ENCODE measurements around the gene TXK.

The TXK gene

DNA sequence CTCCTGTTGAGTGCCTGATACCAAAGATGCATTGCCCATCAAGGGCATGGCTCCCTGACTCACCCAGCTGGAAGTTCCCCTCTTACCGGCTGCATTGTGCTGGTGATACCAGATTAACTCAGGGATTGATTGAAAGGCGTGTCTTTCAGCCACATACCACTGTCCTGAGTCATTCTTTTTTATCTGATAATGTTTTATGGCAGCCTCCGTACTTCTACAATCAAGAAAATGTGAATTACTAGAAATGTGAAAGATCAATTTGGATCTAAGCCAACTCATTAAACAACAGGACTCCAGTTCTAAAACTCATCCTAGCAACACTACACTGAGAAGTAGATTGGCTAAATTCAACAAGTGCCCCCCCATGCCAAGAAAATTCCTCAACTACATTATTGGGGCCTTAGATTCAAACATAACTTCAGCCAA is 40.0 kb downstream of the TXK start:
- H3K36me3 ChIP-seq (ENCODE audit: control insufficient read depth, insufficient read depth, low read length) = no peaks in the 10 kb centered on the region
- H3K4me2 ChIP-seq (ENCODE audit: low read length) = no peak overlapping the region
- H3K4me3 ChIP-seq (ENCODE audit: low read depth, low read length) = no peak overlapping the region
- no peak overlapping the region for H3K9ac ChIP-seq
- H3K4me1 ChIP-seq = no peaks in the 10 kb centered on the region
- H3K79me2 ChIP-seq = no peaks in the 10 kb centered on the region
- no peaks in the 10 kb centered on the region for H3K9me3 ChIP-seq (ENCODE audit: control insufficient read depth, low read length)
- H3K27me3 ChIP-seq (ENCODE audit: control insufficient read depth, insufficient read depth, low read length) = no peaks in the 10 kb centered on the region
- TF ChIP-seq, protein P1, sequence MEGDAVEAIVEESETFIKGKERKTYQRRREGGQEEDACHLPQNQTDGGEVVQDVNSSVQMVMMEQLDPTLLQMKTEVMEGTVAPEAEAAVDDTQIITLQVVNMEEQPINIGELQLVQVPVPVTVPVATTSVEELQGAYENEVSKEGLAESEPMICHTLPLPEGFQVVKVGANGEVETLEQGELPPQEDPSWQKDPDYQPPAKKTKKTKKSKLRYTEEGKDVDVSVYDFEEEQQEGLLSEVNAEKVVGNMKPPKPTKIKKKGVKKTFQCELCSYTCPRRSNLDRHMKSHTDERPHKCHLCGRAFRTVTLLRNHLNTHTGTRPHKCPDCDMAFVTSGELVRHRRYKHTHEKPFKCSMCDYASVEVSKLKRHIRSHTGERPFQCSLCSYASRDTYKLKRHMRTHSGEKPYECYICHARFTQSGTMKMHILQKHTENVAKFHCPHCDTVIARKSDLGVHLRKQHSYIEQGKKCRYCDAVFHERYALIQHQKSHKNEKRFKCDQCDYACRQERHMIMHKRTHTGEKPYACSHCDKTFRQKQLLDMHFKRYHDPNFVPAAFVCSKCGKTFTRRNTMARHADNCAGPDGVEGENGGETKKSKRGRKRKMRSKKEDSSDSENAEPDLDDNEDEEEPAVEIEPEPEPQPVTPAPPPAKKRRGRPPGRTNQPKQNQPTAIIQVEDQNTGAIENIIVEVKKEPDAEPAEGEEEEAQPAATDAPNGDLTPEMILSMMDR (IDR thresholded peaks at IDR 0.05) = no peak
- no peak overlapping the region for H2AFZ ChIP-seq
- no peak overlapping the region for H3K27ac ChIP-seq

DNA sequence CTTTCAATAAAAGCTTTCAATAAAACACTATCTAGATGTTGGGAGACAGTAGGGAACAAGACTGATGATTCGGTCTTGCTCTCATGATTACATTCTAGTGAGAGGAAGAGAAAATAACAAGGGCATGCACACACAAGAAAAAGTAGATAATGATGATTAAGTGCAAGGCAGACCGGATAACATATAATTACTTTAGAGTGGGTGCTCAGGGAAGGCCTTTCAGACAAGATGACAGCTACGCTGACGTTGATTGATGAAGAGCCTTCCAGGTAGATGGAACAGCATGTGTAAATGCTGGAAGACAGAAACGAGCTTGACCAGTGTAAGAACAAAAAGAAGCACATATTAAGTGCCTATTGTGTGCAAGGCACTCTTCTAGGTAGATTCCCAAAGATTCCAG is 43.4 kb downstream of the TXK start:
- Histone ChIP-seq H3K36me3 (ENCODE audit: control insufficient read depth, insufficient read depth, low read length) (no peaks in the 10 kb centered on the region), H2AFZ (no peak overlapping the region), H3K27ac (no peak overlapping the region), H3K79me2 (no peaks in the 10 kb centered on the region), H3K4me1 (no peaks in the 10 kb centered on the region), H3K27me3 (ENCODE audit: control insufficient read depth, insufficient read depth, low read length) (no peaks in the 10 kb centered on the region), H3K4me2 (ENCODE audit: low read length) (no peak overlapping the region), H3K9me3 (ENCODE audit: control insufficient read depth, low read length) (no peaks in the 10 kb centered on the region), H3K4me3 (ENCODE audit: low read depth, low read length) (no peak overlapping the region), H3K9ac (no peak overlapping the region)
- TF ChIP-seq, protein P1 (IDR thresholded peaks at IDR 0.05) = no peak

DNA sequence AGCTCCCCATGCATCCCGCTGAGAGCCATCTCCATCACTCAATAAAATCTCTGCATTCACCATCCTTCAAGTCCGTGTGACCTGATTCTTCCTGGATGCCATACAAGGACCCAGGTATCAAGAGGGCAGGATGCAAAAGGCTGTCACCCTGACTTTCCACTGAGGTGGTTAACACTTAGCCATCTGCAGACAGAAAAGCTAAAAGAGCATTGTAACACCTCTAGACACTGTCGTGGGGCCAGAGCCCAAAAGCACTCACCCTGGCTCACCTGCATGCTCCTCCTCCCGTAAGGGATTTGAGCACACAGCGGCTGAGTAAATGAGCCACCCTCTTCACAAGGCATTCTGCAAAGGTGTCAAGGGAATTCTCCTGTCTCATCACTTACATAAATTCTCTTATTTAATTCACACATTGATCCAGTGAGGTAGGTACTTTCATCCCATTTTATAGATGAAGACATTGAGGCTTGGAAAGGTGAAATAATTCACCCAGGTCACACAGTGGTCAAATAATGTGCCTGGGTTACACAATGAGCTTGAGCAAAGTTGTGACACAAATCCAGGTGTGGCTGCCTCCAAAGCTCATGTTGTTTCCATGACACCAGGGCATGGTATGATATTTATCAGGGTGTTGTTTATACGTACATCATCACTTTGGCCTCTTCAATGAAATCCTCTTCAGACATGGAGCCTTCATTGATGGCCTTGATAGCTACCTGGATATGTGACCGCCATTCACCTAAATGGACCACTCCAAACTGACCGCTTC is 48.0 kb downstream of the TXK start:
- no peak overlapping the region for H3K4me3 ChIP-seq (ENCODE audit: low read depth, low read length)
- peaks cover 5% of the 10 kb centered on the region for H3K4me1 ChIP-seq
- H3K9ac ChIP-seq = no peak overlapping the region
- H3K9me3 ChIP-seq (ENCODE audit: control insufficient read depth, low read length) = no peaks in the 10 kb centered on the region
- no peak overlapping the region for H2AFZ ChIP-seq
- H3K36me3 ChIP-seq (ENCODE audit: control insufficient read depth, insufficient read depth, low read length) = no peaks in the 10 kb centered on the region
- TF ChIP-seq, protein P1 (IDR thresholded peaks at IDR 0.05) = no peak
- no peaks in the 10 kb centered on the region for H3K79me2 ChIP-seq
- H3K4me2 ChIP-seq (ENCODE audit: low read length) = no peak overlapping the region
- H3K27me3 ChIP-seq (ENCODE audit: control insufficient read depth, insufficient read depth, low read length) = no peaks in the 10 kb centered on the region
- no peak overlapping the region for H3K27ac ChIP-seq

DNA sequence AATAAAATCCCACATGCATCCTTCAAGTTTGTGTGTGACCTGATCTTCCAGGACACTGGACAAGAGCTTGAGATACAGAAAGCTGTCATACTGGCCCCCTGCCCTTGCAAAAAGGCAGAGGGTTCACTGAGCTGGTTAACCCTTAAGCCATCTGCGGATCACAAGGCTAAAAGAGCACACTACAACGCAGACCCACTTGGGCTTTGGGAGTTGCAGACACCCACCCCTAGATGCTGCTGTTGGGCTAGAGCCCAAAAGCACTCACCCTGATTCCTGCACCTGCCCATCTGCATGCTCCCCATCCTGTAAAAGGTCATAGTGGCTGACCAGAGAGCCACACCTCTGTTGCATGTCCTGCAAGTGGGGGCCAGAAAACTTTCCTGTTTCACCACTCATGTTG is 51.1 kb downstream of the TXK start:
- TF ChIP-seq, protein P1 (IDR thresholded peaks at IDR 0.05) = no peak
- Histone ChIP-seq H3K36me3 (ENCODE audit: control insufficient read depth, insufficient read depth, low read length) (no peaks in the 10 kb centered on the region), H3K4me1 (peaks cover 7% of the 10 kb centered on the region), H3K4me3 (ENCODE audit: low read depth, low read length) (no peak overlapping the region), H3K9me3 (ENCODE audit: control insufficient read depth, low read length) (no peaks in the 10 kb centered on the region), H3K27ac (no peak overlapping the region), H3K27me3 (ENCODE audit: control insufficient read depth, insufficient read depth, low read length) (no peaks in the 10 kb centered on the region), H3K4me2 (ENCODE audit: low read length) (no peak overlapping the region), H2AFZ (no peak overlapping the region), H3K9ac (no peak overlapping the region), H3K79me2 (no peaks in the 10 kb centered on the region)

DNA sequence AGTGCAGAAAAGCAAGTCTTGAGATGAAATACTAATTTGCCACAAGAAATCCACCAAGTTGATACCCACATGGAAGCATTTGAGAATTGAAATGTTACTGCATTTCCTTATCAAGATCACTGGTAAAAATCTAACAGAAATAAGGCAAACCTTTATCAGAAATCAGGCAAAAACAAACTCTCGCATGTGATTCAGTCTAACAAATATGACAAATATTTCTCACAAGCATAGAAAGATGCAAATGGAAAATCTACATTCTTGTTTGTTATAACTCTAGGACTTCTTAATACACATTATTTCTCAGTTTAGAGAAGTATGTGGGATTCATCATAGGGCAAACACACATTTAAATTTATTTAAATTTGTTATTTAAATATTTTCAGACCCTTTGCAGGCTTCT is 52.9 kb downstream of the TXK start:
- no peak overlapping the region for H3K27ac ChIP-seq
- no peaks in the 10 kb centered on the region for H3K79me2 ChIP-seq
- no peak overlapping the region for H2AFZ ChIP-seq
- no peaks in the 10 kb centered on the region for H3K36me3 ChIP-seq (ENCODE audit: control insufficient read depth, insufficient read depth, low read length)
- H3K27me3 ChIP-seq (ENCODE audit: control insufficient read depth, insufficient read depth, low read length) = no peaks in the 10 kb centered on the region
- no peak overlapping the region for H3K9ac ChIP-seq
- H3K9me3 ChIP-seq (ENCODE audit: control insufficient read depth, low read length) = no peaks in the 10 kb centered on the region
- H3K4me3 ChIP-seq (ENCODE audit: low read depth, low read length) = no peak overlapping the region
- TF ChIP-seq, protein P1 (IDR thresholded peaks at IDR 0.05) = no peak
- H3K4me2 ChIP-seq (ENCODE audit: low read length) = no peak overlapping the region
- peaks cover 7% of the 10 kb centered on the region for H3K4me1 ChIP-seq

Data from parathyroid adenoma (tissue), 2 donors.